Activated CD8-positive, alpha-beta T cell treated with anti-CD3 and anti-CD28 coated beads for 36 hours (primary cell): ENCODE data around the gene LRPAP1. TPM values are rescaled to one million over a fixed set of nuclear protein-coding genes. Genes with fewer than 3 reads are reported as not detected.

Experiments used
- ATAC-seq: fragments of 200-7000 bp; cut with Tn5 transposase; one replicate; pipeline ENCODE4 v1.10.0; 2021; ENCODE audit warnings: mild to moderate bottlenecking, moderate library complexity
- CTCF ChIA-PET: fragments of 350-600 bp; sonication (Branson Sonifier 250); formaldehyde crosslinking; loops from one replicate; lab custom pipeline; 2021; ENCODE audit warnings: antibody characterized with exemption; lab: Charles Lee
- POLR2A ChIA-PET: fragments of 350-600 bp; sonication (Branson Sonifier 250); formaldehyde crosslinking; loops from one replicate; lab custom pipeline; 2021; ENCODE audit warnings: antibody characterized with exemption; lab: Charles Lee
- DNase-seq: peaks from one replicate; pipeline ENCODE4 v3.0.0-alpha.2; 2020
- H3K27ac Mint-ChIP-seq: one replicate; pipeline ENCODE4 v1.8.0; 2021; ENCODE audit warnings: mild to moderate bottlenecking, mixed read lengths
- H3K27me3 Mint-ChIP-seq: one replicate; pipeline ENCODE4 v1.8.0; 2021; ENCODE audit warnings: mixed read lengths
- H3K36me3 Mint-ChIP-seq: one replicate; pipeline ENCODE4 v1.8.0; 2021; ENCODE audit warnings: low read depth, mixed read lengths
- H3K4me1 Mint-ChIP-seq: one replicate; pipeline ENCODE4 v1.8.0; 2021; ENCODE audit warnings: low read depth, mixed read lengths
- H3K4me3 Mint-ChIP-seq: one replicate; pipeline ENCODE4 v1.8.0; 2021; ENCODE audit warnings: mild to moderate bottlenecking, moderate library complexity, mixed read lengths
- H3K9me3 Mint-ChIP-seq: one replicate; pipeline ENCODE4 v1.8.0; 2021; ENCODE audit warnings: mixed read lengths
- intact Hi-C: fragments of 100-400 bp; cut with micrococcal nuclease; formaldehyde crosslinking; loops from one replicate; pipeline ENCODE4 v1.10.0; 2022
- total RNA-seq, 2 experiments: library from RNA; stranded (reverse); gene quantifications; one replicate each; pipeline ENCODE4 v1.2.3, GENCODE V29; 2021
- TF ChIP-seq, protein P1 (sequence below): fragments of 200-600 bp; IDR thresholded peaks from one replicate; pipeline ENCODE4 v1.8.0; 2022; ENCODE audit warnings: antibody characterized with exemption, mild to moderate bottlenecking

The LRPAP1 gene
- total RNA-seq, 2 experiments from 2014 or later: 46.0 to 49.8 TPM

DNA sequence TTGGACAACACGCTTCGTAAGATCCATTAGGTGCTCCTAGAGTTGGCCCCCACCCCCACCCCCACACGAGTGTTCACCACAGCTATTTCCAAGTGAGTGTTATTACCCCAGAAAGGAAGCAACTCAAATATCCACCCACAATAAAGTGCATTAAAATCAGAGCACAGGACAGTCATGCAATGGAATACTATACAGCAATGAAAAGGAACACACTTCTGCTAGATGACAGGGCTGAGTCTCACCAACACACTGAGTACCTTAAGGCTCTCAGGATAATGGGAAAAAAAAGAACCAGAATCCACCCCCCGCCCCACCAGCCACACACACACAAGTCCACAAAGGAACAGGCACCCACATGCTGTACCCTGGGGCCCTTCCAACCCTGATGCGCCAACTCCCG, 21.0 kb downstream of the LRPAP1 start:
- TF ChIP-seq, protein P1, sequence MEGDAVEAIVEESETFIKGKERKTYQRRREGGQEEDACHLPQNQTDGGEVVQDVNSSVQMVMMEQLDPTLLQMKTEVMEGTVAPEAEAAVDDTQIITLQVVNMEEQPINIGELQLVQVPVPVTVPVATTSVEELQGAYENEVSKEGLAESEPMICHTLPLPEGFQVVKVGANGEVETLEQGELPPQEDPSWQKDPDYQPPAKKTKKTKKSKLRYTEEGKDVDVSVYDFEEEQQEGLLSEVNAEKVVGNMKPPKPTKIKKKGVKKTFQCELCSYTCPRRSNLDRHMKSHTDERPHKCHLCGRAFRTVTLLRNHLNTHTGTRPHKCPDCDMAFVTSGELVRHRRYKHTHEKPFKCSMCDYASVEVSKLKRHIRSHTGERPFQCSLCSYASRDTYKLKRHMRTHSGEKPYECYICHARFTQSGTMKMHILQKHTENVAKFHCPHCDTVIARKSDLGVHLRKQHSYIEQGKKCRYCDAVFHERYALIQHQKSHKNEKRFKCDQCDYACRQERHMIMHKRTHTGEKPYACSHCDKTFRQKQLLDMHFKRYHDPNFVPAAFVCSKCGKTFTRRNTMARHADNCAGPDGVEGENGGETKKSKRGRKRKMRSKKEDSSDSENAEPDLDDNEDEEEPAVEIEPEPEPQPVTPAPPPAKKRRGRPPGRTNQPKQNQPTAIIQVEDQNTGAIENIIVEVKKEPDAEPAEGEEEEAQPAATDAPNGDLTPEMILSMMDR: no peak
- H3K4me1 Mint-ChIP-seq: no peaks in the 10 kb centered on the region
- intact Hi-C loops: no loop called here
- DNase-seq (no peak), ATAC-seq (no peak)
- no peak overlapping the region for H3K4me3 Mint-ChIP-seq
- no peaks in the 10 kb centered on the region for H3K27me3 Mint-ChIP-seq
- POLR2A ChIA-PET: no interaction called here
- H3K36me3 Mint-ChIP-seq: peaks cover 53% of the 10 kb centered on the region
- H3K9me3 Mint-ChIP-seq: peaks cover 2% of the 10 kb centered on the region
- CTCF ChIA-PET: interaction anchor here (2.1 kb wide), 1 partner anchor 31 kb away, joined by 5 read pairs; no protein-coding TSS in a partner anchor
- no peak overlapping the region for H3K27ac Mint-ChIP-seq

DNA sequence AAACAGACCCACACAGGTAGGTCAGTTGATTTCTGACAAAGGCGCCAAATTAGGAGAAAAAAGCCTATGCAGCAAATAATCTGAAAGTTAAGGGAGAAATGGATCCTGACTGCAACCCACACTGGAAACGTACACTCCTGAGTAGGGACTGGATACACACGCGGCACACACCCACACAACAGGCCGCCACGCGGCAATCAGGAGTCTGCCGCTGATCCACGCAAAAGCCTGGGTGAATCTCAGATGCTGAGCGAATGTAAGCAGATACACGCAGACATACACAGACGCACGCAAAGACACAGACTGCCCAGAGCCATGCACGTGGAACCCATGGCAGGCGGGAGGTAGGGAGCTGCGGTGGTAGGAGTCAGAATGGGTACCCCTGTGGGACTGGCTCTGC, 21.7 kb downstream of the LRPAP1 start:
- Mint-ChIP-seq H3K36me3 (peaks cover 54% of the 10 kb centered on the region), H3K4me3 (no peak overlapping the region)

DNA sequence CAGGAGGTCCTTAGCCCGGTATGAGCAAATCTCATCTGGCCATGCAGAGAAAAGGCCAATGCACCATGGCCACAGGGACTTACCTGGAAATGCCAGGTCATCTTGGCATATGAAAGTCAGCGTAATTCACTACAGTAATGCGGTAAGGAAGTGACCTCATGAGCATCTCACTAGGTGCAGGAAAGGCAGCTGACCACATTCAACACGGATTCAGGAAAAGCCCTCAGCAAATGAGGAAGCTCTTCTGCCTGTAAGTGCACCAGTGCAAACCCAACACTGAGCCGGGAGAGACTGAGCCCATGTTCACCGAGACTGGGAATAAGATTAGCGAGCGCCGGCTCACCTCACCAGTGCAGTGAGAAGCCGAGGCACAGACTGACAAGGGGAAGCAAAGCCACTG, 23.7 kb downstream of the LRPAP1 start:
- DNase-seq: no peak
- ATAC-seq: no peak
- intact Hi-C loops: no loop called here
- ChIA-PET CTCF (no interaction called here), POLR2A (no interaction called here)
- Mint-ChIP-seq H3K27me3 (no peaks in the 10 kb centered on the region), H3K4me1 (peaks cover 2% of the 10 kb centered on the region), H3K4me3 (no peak overlapping the region), H3K27ac (no peak overlapping the region), H3K36me3 (peaks cover 48% of the 10 kb centered on the region), H3K9me3 (peaks cover 2% of the 10 kb centered on the region)
- TF ChIP-seq, protein P1: no peak

More for the DNA sequence above, 21.7 kb downstream of the LRPAP1 start:
- TF ChIP-seq, protein P1: no peak
- intact Hi-C loops: no loop called here
- ChIA-PET POLR2A (no interaction called here), CTCF (no interaction called here)
- no peak for ATAC-seq
- no peaks in the 10 kb centered on the region for H3K4me1 Mint-ChIP-seq
- DNase-seq: no peak
- H3K27ac Mint-ChIP-seq: no peak overlapping the region
- H3K27me3 Mint-ChIP-seq: no peaks in the 10 kb centered on the region
- H3K9me3 Mint-ChIP-seq: peaks cover 2% of the 10 kb centered on the region

DNA sequence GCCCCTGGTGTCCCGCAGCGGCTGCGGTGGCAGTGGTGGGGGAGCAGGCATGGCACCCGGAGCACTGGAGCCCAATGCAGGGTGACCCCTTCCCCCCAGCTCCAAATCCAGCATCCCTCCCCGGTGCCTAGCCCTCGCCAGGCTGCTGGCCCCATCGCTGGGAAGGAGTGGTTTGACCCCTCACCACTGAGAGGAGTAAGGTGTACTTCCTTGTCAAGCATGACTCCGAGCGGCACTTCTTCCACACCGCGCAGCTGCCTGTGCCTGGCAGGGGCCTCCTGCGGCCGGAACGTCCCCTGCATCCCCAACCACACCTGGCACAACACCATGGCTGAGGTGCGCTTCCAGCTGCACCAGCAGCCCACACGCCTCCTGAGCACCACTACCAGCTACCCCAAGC, 27.0 kb downstream of the LRPAP1 start:
- H3K36me3 Mint-ChIP-seq: peaks cover 20% of the 10 kb centered on the region
- ATAC-seq (no peak), DNase-seq (no peak)
- H3K9me3 Mint-ChIP-seq: no peaks in the 10 kb centered on the region
- ChIA-PET CTCF (interaction anchor here (1.3 kb wide), 1 partner anchor 25 kb away, joined by 10 read pairs; no protein-coding TSS in a partner anchor), POLR2A (no interaction called here)
- no peak overlapping the region for H3K27ac Mint-ChIP-seq
- TF ChIP-seq, protein P1: no peak
- no peaks in the 10 kb centered on the region for H3K27me3 Mint-ChIP-seq
- peaks cover 4% of the 10 kb centered on the region for H3K4me1 Mint-ChIP-seq
- intact Hi-C loops: no loop called here
- H3K4me3 Mint-ChIP-seq: no peak overlapping the region

DNA sequence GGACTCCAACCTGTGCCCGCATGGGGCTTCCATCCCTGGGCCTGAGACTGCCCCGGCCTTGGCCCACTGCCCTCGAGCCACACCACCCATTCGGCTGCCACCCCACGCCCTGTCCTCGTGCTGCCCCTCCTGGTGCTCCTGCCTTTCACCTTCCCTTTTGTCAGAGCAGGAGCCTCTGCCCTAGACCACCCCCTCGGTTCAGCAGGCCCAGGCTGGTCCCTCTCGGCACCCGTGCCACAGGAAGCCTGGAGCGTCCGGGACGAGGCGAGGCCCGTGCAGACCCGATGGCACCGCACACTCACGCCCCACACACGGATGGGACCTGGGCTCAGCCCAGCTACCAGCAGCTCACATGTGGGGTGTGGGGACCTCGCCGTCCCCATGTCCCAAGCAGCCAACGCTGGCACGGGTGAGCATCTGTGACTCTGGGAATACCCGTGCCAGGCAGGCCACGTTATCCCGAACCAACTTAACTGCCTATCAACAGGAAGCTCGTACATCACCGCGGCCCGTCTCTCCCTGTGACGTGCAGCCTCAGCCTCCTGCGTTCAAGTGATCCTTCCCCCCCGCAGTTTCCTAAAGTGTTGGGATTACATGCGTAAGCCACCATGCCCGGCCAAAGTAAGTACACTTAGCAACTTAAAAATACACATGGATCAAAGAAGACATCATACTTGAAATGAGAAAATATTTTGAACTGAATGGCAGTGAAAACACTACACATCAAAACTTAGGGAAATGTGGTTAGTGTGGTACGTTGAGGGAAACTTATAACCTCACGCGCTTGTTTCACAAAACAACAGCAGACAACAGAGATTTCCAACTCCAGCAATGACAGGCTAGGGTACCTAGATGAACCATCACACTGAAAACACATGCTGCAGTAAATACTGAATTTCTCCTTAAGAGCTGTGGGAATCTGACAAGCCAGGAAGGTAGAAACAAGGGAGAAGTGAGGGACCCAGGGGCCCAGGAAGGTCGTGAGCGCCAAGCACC, 29.0 kb downstream of the LRPAP1 start:
- ATAC-seq: no peak
- peaks cover 11% of the 10 kb centered on the region for H3K36me3 Mint-ChIP-seq
- H3K9me3 Mint-ChIP-seq: no peaks in the 10 kb centered on the region
- H3K27me3 Mint-ChIP-seq: no peaks in the 10 kb centered on the region
- intact Hi-C loops: no loop called here
- POLR2A ChIA-PET: interaction anchor here (1.0 to 1.6 kb wide), 2 partner anchors 10 to 24 kb away, joined by 3 to 4 read pairs; no protein-coding TSS in a partner anchor
- H3K27ac Mint-ChIP-seq: no peak overlapping the region
- TF ChIP-seq, protein P1: no peak
- H3K4me1 Mint-ChIP-seq: peaks cover 4% of the 10 kb centered on the region
- no peak for DNase-seq
- CTCF ChIA-PET: no interaction called here
- no peak overlapping the region for H3K4me3 Mint-ChIP-seq
